NCI-H2171 (cell line): ENCODE data around the gene TJP2.
"Not testable (repeated sequence)": the region's sequence is repeated elsewhere in the genome, so short reads cannot be mapped to it uniquely, and the experiment has no call there.

Source experiments
- DNase-seq: peaks from one replicate; lab custom pipeline; 2025; lab: John Stamatoyannopoulos, UW

TJP2 gene

DNA sequence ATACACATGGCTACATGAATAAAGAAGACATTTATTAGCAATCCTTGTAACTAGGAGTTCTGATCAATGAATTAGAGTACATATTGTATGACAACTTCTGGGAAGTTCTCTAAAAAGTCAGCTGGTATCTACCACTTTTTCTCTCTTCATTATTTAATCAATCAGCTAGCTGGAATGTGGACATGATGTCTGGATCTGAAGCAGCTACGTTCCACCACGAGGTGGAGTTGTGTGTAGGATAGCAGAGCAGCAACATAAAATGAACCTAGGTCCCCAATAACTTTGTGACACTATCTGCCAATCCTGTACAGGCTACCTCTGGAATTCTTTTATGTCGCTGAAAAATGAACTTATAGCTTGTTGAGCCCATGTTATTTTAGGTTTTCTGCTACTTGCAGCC lies 118.0 kb downstream of the TJP2 start:
- no peak for DNase-seq

DNA sequence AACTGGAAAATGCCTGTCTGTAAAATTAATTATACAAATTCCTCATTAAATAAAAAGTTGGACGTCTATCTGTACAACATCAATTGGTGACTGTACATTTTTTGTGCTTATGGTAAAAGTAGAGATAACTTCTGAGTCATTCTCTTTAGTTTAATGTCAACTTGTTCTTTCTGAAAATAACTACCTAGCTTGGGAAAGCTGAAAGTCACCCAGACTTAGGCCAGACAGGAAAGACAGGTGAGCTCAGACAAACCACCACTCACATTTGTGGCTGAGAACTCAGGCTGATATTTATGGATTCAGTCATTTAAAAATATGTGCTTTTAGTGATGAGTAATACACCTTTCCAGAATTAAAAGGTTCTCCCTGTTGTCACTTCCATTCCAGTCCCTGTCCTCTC lies 119.1 kb downstream of the TJP2 start:
- DNase-seq = no peak

DNA sequence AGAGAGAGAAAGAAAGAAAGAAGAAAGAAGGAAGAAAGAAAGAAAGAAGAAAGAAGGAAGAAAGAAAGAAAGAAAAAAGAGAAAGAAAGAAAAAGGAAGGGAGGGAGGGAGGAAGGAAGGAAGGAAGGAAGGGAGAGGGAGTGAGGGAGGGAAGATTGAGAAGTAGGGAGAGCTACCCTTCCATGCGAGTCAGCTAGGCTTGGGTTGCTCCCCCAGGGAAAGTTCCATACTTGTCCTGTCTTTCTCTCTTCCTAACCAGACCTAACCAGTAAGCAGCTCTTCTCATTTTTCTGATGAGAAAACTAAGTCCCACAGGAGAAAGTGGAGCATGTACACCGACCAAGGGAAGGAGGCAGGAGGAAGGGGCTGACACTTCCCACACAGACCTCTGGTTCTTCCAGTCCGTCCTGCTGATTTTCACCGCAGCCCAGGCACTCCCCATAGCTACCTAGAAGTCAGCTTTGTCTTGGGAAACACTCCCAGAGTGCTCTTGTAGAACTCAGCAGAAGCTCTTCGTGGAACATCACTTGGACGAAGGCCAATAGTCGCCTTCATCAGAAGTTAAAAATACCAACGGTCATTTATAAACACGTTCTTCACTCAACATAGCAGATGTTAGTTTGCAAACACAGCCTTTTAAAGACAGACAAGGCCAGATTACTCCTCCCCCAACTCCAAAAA lies 121.9 kb downstream of the TJP2 start:
- no peak for DNase-seq

DNA sequence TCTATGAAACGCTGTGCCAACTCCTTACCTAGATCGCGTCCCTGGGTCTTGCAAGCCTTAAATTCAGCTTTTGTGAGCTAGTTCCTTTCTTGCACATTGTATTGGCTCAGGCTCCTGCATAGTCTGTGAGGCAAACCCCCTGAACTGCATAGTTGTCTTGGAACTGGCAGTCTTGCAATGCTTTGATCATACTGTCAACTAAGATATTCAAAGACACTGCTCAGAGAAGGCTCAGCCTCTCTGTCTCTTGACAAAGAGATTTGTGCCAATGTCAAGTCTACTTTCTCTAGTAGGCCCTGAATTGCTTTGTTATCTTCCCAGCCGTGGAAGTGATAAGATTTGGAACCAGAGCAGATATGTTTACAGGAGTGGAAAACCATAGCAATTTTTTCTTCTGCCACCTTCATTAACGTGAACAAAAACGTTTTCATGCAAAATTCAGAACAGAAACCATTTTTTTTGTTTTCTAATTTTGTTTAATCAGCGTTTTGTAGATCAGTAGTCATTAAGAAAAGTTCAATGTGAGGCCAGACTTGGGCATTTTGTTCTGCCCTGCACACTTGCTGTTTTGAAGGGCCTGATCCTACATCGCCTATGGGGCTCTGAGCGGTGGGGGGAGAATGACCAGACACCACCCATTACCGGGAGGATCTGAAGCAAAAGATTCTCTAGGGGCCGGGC lies 123.4 kb downstream of the TJP2 start:
- DNase-seq = no peak

DNA sequence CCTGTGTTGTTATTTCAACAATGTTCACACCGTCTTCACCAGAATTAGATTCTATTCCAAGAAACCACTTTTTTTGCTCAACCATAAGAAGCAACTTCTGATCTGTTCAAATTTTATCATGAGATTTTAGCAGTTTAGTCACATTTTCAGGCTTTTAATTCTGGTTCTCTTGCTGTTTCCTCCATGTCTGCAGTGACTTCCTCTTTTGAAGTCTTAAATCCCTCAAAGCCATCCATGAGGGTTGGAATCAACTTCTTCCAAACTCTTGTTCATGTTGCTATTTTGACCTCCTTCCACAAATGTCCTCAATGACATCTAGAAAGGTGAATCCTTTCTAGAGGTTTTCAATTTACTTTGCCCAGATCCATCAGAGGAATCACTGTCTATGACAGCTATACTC lies 125.2 kb downstream of the TJP2 start:
- DNase-seq = no peak

DNA sequence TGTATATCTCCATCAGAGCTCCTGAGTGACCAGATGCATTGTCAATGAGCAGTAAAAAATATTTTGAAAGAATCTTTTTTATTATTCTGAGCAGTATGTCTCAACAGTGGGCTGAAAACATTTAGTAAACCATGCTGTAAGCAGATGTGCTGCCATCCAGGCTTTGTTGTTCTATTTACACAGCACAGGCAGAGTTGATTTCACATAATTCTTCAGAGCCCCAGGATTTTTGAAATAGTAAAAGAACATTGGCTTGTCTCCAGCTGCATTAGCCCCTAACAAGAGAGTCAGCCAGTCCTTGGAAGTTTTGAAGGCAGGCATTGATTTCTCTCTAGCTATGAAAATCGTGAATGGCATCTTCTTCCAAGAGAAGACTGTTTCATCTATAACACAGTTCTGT lies 125.7 kb downstream of the TJP2 start:
- no peak for DNase-seq

DNA sequence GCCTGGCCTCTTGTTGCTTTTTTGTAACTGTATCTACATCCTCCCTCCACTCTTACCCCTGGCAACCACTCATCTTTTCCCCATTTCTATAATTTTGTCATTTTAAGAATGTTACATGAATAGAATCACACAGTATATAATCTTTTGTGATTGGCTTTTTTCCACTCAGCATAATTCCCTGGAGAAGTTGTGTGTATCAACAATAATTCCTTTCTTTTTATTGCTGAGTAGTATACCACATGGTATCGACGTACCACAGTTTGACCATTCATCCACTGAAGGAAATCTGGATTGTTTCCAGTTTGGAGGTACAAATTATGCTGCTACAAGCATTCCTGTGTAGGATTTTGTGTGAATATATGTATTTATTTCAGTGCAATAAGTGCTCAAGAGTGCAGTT lies 129.3 kb downstream of the TJP2 start:
- DNase-seq = no peak

DNA sequence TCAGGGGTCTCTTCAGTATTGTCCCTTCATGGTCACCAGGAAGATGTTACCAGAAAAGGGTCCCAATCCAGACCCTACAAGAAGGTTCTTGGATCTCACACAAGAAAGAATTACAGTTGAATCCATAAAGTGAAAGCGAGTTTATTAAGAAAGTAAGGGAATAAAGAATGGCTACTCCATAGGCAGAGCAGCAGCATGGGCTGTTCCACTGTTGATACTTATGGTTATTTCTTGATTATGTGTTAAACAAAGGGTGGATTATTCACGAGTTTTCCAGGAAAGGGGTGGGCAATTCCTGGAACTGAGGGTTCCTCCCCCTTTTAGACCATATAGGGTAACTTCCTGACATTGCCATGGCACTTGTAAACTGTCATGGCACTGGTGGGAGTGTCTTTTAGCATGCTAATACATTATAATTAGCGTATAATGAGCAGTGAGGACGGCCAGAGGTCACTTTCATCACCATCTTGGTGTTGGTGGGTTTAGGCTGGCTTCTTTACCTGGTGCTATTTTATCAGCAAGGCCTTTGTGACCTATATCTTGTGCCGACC lies 132.9 kb downstream of the TJP2 start:
- not testable (repeated sequence) for DNase-seq

DNA sequence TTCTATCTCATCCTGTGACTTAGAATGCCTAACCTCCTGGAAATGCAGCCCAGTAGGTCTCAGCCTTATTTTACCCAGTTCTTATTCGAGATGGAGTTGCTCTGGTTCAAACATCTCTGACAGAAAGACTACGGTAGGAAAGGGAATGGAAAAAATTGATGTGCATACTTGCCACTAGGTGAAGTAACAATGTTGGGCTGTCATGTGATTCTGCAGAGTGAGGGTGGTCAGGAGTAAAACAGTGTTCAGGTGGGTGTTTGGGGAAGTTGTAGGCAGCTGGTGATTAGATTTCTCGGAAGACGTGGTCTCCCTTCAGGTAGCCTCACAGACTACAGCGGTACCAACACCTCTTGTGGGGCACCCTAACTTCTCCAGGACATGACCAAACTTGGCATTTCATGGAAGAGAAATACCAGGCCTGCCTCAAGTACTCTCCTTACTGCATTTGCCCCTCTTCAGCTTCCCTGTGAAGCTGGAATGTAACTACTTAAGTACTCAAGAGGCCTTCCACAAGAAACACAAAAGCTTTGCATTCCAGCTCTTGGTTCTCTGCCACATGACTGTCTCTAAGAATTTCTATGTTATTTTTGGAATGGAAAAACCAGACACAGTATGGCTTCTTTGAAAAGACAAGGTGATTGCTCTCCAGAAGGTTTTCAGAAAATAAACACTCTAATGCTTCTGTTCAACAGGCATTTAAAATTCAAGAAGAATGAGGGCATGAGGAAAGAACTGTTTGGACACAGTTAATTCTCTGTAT lies 133.5 kb downstream of the TJP2 start:
- DNase-seq = no peak

DNA sequence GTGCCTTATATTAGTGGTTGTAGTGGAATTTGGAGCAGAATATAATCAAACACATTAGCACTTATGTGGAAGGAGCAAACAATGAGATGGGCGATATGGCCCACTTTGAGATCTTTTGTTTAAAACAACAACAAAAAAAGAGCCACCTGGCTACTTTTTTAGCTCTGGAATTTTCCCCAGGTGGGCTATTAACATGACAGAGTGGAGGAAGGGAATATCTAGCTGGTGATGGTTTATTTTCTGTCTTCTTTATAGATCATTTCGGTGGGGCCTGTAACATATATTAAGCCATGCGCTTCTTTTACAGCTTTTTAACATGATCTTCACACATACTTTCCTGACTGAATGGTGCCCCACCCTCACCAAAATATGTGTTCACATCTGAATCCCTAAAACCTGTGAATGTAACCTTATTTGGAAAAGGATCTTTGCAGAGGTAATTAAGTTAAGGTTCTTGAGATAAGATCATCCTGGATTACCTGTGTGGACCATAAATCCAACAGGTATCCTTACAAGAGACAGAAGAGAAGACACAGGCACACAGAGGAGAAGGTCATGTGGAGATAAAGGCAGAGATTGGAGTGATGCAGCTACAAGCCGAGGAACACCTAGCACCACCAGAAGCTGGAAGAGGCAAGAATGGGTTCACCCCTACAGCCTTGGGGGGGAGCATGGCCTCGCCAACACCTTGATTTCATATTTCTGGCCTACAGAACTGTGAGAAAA lies 134.3 kb downstream of the TJP2 start:
- DNase-seq = no peak

DNA sequence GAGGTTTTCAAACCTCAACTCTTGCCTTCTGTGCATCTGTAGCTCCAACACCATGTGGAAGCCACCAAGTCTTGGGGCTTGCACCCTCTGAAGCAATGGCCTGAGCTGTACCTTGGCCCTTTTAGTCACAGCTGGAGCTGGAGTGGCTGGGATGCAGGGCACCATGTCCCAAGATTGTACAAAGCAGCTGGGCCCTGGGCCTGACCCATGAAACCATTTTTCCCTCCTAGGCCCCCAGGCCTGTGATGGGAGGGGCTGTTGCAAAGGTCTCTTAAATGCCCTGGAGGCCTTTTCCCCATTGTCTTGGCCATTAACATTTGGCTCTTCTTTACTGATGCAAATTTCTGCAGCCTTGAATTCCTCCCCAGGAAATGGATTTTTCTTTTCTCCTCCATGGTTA lies 139.1 kb downstream of the TJP2 start:
- no peak for DNase-seq

DNA sequence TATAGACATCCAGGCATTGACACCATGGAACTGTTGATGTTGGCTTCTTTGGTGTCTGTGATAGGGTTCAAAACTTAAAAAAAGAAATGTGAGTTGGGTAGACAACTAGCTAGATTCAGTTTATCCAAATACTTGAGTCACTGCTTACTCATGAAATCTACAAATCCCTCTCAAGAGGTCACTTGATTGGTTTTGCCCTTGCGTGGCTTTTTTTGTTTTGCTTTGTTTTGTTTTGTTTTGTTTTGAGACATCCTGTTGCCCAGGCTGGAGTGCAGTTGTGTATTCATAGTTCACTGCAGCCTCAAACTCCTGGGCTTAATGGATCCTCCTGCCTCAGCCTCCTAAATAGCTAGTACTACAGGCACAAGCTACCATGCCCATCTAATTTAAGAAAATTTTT lies 140.5 kb downstream of the TJP2 start:
- no peak for DNase-seq

DNA sequence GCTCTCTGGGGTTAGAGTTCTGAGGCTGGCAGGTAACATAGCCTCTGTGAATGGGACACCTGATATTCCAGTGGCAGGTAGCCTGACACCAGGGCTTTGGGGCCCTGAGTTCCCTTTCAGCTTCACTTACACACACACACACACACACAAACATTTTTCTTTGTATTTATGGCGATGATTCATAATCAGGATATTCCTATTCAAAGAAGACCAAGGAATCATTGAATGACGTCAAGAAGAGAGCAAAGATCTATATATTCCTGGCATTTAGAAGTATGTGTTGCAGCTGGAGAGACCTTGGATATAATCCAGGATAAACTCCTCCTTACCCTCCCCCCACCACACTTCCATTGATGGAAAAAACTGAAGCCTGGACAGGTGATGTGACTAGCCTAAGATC lies 143.0 kb downstream of the TJP2 start:
- no peak for DNase-seq

DNA sequence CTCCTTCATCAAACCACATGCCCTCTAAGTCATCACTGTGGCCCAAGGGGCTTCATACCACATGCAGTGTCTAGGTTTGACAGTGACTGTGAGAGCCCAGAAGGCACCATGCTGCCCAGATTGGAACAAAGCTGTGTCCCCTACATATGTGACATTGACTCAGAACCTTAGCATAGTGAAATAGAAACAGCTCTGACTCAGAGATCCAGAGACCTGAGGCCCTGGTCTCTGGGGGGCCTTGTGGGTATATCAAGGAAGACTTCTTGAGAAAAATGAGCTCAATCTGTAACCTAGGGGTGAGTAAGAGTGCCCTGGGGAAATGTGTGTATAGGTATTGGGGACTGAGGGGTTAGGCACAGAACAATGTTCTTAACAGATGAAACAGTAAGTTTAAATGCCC lies 143.8 kb downstream of the TJP2 start:
- no peak for DNase-seq

DNA sequence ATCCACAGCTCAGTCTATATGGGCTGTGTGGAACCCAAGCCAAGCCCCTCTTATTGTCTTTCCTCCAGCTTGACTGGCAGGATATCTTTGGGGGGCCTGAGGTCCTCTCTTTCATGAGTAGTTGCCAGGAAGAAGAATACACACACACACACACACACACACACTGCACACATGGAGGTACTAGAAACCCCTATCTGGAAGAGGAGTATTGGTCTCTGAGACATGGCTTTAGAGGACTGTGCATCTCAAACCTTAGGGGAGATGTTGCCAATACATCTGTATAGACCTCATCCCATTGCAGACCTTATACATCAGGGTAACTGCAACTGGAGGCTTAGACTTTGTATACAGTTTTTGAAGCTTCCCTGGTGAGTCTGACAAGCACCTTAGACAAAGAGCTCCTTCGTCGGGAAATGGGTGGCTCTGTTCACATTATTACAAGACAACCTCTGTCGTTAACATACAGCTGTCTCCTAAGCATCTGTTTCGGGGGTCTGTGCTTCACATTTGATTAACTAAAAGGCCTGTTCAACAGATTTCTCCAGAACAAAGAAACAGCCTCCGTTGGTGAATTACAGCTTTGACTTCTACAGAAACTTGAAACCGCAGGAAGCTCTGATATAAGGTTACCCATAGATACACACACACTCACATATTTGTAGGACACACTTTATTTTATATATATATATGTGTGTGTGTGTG lies 145.4 kb downstream of the TJP2 start:
- DNase-seq = no peak

DNA sequence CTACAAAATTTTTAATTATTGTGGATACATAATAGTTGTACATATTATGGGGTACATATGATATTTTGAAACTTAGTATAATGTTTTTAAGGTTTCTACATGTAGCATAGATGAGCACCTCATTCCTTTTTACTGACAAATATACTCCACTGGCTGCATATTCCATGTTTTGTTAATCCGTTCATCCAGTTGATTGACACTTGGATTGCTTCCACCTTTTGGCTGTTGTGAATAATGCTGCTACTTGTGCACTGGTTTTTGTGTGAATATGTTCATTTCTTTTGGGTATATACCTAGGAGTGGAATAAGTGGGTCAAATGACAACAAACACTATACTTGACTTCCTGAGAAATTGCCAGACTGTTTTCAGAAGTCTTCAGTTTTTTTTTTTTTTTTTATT lies 148.2 kb downstream of the TJP2 start:
- DNase-seq = no peak

DNA sequence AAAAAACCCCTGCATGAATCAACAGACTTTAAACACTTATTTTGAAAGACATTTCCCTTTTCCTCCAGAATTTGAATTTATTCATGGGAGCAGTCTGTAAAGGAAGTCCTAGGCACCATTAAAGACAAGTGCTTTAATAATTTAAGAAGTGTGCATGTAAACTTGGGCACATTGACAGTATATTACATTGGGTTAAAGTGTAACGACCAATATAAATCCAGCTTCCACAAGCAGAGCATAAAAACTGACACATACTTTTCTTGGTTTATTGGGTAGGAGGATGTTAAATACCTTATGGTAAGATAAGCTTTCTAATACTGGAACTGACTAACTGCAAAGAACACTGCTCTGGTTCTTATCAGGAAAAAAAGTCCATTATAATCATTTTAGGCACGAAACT lies 149.8 kb downstream of the TJP2 start:
- DNase-seq = no peak
